WTC11 (cell line): ENCODE measurements around the gene IRF8. TPM values are rescaled to one million over a fixed set of nuclear protein-coding genes. Genes with fewer than 3 reads are reported as not detected.

Source experiments
- ATAC-seq: fragments of 200-7000 bp; cut with Tn5 transposase; 2 replicates; pipeline ENCODE4 v1.10.0; 2021; ENCODE audit warnings: mild to moderate bottlenecking, moderate library complexity
- CTCF ChIA-PET: fragments of 300-600 bp; sonication (Branson Sonifier 250); formaldehyde crosslinking; loops from one replicate; lab custom pipeline; 2021; ENCODE audit warnings: antibody characterized with exemption; lab: Charles Lee
- POLR2A ChIA-PET: fragments of 350-600 bp; sonication (Branson Sonifier 250); formaldehyde crosslinking; loops from one replicate; lab custom pipeline; 2021; ENCODE audit warnings: antibody characterized with exemption; lab: Charles Lee
- DNase-seq: peaks from one replicate; pipeline ENCODE4 v3.0.0; 2021; ENCODE audit warnings: low spot score
- H3K27ac Mint-ChIP-seq: 2 replicates; pipeline ENCODE4 v1.8.0; 2021; ENCODE audit warnings: mixed read lengths
- H3K27me3 Mint-ChIP-seq: 2 replicates; pipeline ENCODE4 v1.8.0; 2021; ENCODE audit warnings: low read depth, mild to moderate bottlenecking, moderate library complexity, mixed read lengths
- H3K36me3 Mint-ChIP-seq: 2 replicates; pipeline ENCODE4 v1.8.0; 2021; ENCODE audit warnings: mixed read lengths
- H3K4me1 Mint-ChIP-seq: 2 replicates; pipeline ENCODE4 v1.8.0; 2022; ENCODE audit warnings: mixed read lengths
- H3K4me3 Mint-ChIP-seq: 2 replicates; pipeline ENCODE4 v1.8.0; 2021; ENCODE audit warnings: mild to moderate bottlenecking, moderate library complexity, mixed read lengths
- H3K9me3 Mint-ChIP-seq: 2 replicates; pipeline ENCODE4 v1.8.0; 2021; ENCODE audit warnings: mixed read lengths
- E2F4 ChIP-seq: sonication (generic); formaldehyde crosslinking; IDR thresholded peaks from 2 replicates; pipeline ENCODE4 v1.8.1; 2022; ENCODE audit warnings: low read depth, mild to moderate bottlenecking, moderate library complexity, missing genetic modification reagents, borderline replicate concordance
- ERG ChIP-seq: fragments of 250-450 bp; sonication (Bioruptor Pico); IDR thresholded peaks from 2 replicates; pipeline ENCODE4 v1.8.0; 2021; ENCODE audit warnings: mild to moderate bottlenecking
- ESRRA ChIP-seq: sonication (generic); formaldehyde crosslinking; IDR thresholded peaks from 2 replicates; pipeline ENCODE4 v1.8.1; 2022; ENCODE audit warnings: mild to moderate bottlenecking, missing genetic modification reagents, borderline replicate concordance
- ETV6 ChIP-seq: sonication (generic); formaldehyde crosslinking; IDR thresholded peaks from 2 replicates; pipeline ENCODE4 v1.8.1; 2022; ENCODE audit warnings: mild to moderate bottlenecking, missing genetic modification reagents
- HMGA2 ChIP-seq: fragments of 250-450 bp; sonication (Bioruptor Pico); IDR thresholded peaks from 2 replicates; pipeline ENCODE4 v1.4.0; 2021; ENCODE audit warnings: mild to moderate bottlenecking, moderate library complexity
- HMGXB4 ChIP-seq: sonication (generic); formaldehyde crosslinking; IDR thresholded peaks from 2 replicates; pipeline ENCODE4 v1.8.1; 2023; ENCODE audit warnings: mild to moderate bottlenecking, moderate library complexity, missing genetic modification reagents
- IRF1 ChIP-seq: sonication (generic); formaldehyde crosslinking; IDR thresholded peaks from 2 replicates; pipeline ENCODE4 v1.8.0; 2023; ENCODE audit warnings: missing genetic modification reagents
- JAZF1 ChIP-seq: fragments of 250-450 bp; sonication (Bioruptor Pico); IDR thresholded peaks from 2 replicates; pipeline ENCODE4 v1.9.0; 2021; ENCODE audit warnings: moderate library complexity, mild to moderate bottlenecking, inconsistent platforms
- OVOL2 ChIP-seq: fragments of 250-450 bp; sonication (Bioruptor Pico); IDR thresholded peaks from 2 replicates; pipeline ENCODE4 v1.9.0; 2021; ENCODE audit warnings: mild to moderate bottlenecking, borderline replicate concordance
- PRDM15 ChIP-seq: sonication (generic); formaldehyde crosslinking; IDR thresholded peaks from 2 replicates; pipeline ENCODE4 v1.8.0; 2022; ENCODE audit warnings: missing genetic modification reagents
- RELA ChIP-seq: sonication (generic); formaldehyde crosslinking; IDR thresholded peaks from 2 replicates; pipeline ENCODE4 v1.8.1; 2022; ENCODE audit warnings: missing genetic modification reagents, mild to moderate bottlenecking, borderline replicate concordance
- SMAD3 ChIP-seq: sonication (generic); formaldehyde crosslinking; IDR thresholded peaks from 2 replicates; pipeline ENCODE4 v1.8.0; 2022; ENCODE audit warnings: missing genetic modification reagents, mild to moderate bottlenecking, borderline replicate concordance
- TCF7 ChIP-seq: sonication (generic); formaldehyde crosslinking; IDR thresholded peaks from 2 replicates; pipeline ENCODE4 v1.8.0; 2022; ENCODE audit warnings: mild to moderate bottlenecking, low read depth, missing genetic modification reagents, moderate library complexity
- TEAD1 ChIP-seq: sonication (generic); formaldehyde crosslinking; IDR thresholded peaks from 2 replicates; pipeline ENCODE4 v1.8.0; 2022; ENCODE audit warnings: mild to moderate bottlenecking, missing genetic modification reagents
- ZNF281 ChIP-seq: sonication (generic); formaldehyde crosslinking; IDR thresholded peaks from 2 replicates; pipeline ENCODE4 v1.8.0; 2023; ENCODE audit warnings: mild to moderate bottlenecking, missing genetic modification reagents
- ZNF396 ChIP-seq: fragments of 250-450 bp; sonication (Bioruptor Pico); IDR thresholded peaks from 2 replicates; pipeline ENCODE4 v1.8.0; 2021; ENCODE audit warnings: mild to moderate bottlenecking, moderate library complexity, borderline replicate concordance
- total RNA-seq: library from RNA; stranded (reverse); gene quantifications from 3 replicates; pipeline ENCODE4 v1.2.3, GENCODE V29; 2021
- TF ChIP-seq, protein P1 (sequence below): fragments of 250-450 bp; sonication (Bioruptor Pico); IDR thresholded peaks from 2 replicates; pipeline ENCODE4 v1.9.0; 2021; ENCODE audit warnings: mild to moderate bottlenecking

Gene IRF8
- total RNA-seq, 1 experiment from 2014 or later: 1.1 TPM

DNA sequence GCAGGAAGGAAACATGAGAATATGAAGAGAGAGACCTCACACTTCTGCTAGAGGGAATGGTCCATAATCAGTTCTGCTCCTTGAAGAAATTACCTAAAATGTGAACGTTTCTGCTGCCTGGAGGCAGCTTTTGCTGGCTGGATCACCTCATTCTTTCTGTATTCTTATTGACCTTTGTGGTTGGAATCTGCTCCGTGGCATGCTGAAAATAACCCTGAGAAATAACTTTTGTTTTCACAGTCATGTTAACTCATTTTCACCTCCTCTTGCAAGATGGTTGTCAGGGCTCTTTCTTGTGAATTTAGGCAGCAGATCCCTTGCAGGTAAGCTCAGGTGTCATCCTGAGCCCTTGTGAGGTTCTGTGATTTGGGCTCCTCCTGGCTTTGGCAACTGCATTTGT, 70.2 kb downstream of the IRF8 start (continued):
- TF ChIP-seq SMAD3 (CRISPR knock-in tag) (no peak), TEAD1 (CRISPR knock-in tag) (no peak), OVOL2 (no peak), JAZF1 (CRISPR knock-in tag) (no peak), HMGA2 (CRISPR knock-in tag) (no peak), ERG (CRISPR knock-in tag) (no peak), IRF1 (CRISPR knock-in tag) (no peak), ZNF281 (CRISPR knock-in tag) (no peak)
- TF ChIP-seq, protein P1, sequence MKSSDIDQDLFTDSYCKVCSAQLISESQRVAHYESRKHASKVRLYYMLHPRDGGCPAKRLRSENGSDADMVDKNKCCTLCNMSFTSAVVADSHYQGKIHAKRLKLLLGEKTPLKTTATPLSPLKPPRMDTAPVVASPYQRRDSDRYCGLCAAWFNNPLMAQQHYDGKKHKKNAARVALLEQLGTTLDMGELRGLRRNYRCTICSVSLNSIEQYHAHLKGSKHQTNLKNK (CRISPR knock-in tag): no peak

DNA sequence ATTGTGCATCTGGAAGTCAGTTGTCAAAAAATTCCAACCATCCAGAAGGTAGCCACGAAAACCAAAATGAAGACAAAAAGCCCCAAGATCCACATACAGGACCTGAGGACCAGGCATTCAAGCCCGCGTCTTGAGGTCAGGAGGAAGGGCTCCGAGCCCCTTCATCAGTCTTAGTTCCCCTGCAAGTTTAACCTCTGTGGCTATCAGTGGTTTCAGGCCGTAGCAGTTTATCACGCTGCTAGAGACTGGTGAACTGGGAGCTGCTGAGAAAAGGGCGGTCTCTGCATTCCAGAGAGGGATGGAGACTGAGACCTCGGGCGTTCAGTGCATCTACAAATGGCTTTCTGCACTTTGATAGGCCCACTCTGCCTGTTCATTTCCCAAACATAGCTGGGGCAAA, 70.6 kb downstream of the IRF8 start:
- Mint-ChIP-seq H3K36me3 (peaks cover 8% of the 10 kb centered on the region), H3K4me1 (peaks cover 7% of the 10 kb centered on the region; the same call in 1 of the 2 replicates), H3K9me3 (peaks cover 12% of the 10 kb centered on the region), H3K27ac (no peak overlapping the region), H3K4me3 (no peak overlapping the region), H3K27me3 (peaks cover 2% of the 10 kb centered on the region; the same call in 1 of the 2 replicates)
- CTCF ChIA-PET: interaction anchor here (1.1 to 1.8 kb wide), 4 partner anchors 47 to 150 kb away, joined by 4 to 6 read pairs (median 5); no protein-coding TSS in a partner anchor
- POLR2A ChIA-PET: interaction anchor here (0.8 kb wide), 1 partner anchor 27 kb away, joined by 3 read pairs; no protein-coding TSS in a partner anchor
- no peak for ATAC-seq
- no peak for DNase-seq
- TF ChIP-seq E2F4 (CRISPR knock-in tag) (no peak), JAZF1 (CRISPR knock-in tag) (no peak), ESRRA (CRISPR knock-in tag) (no peak), ERG (CRISPR knock-in tag) (no peak), IRF1 (CRISPR knock-in tag) (no peak), OVOL2 (no peak), RELA (CRISPR knock-in tag) (no peak), SMAD3 (CRISPR knock-in tag) (no peak), HMGA2 (CRISPR knock-in tag) (no peak), PRDM15 (CRISPR knock-in tag) (no peak), HMGXB4 (CRISPR knock-in tag) (no peak), TCF7 (CRISPR knock-in tag) (no peak), ZNF396 (no peak), ETV6 (CRISPR knock-in tag) (no peak)
- TF ChIP-seq, protein P1 (CRISPR knock-in tag): no peak
